NCI-H82 (cell line): ENCODE results near the gene MCEE.
"Not testable (repeated sequence)": the region's sequence is repeated elsewhere in the genome, so short reads cannot be mapped to it uniquely, and the experiment has no call there.

ENCODE experiments used
- DNase-seq: peaks from one replicate; lab custom pipeline; 2025; lab: John Stamatoyannopoulos, UW

The MCEE gene

GRCh38 chr2:71130152-71130904, at the start of gene MCEE, which contains the start of gene MPHOSPH10:
Gene MCEE (minus strand): TSS chr2:71130229. CDS start chr2:71130219, 10 bp downstream.
Gene MPHOSPH10 (plus strand): TSS chr2:71130634. CDS start chr2:71130666, 32 bp downstream.
- peak; percentile 95 for DNase-seq

GRCh38 chr2:71178836-71179235, 48.8 kb upstream of the MCEE start:
- peak; percentile 19 for DNase-seq

GRCh38 chr2:71174207-71174606, 44.2 kb upstream of the MCEE start:
- DNase-seq = no peak

GRCh38 chr2:71173096-71173495, 43.1 kb upstream of the MCEE start:
- DNase-seq = no peak

GRCh38 chr2:71166812-71167211, 36.8 kb upstream of the MCEE start:
- DNase-seq = no peak

GRCh38 chr2:71157124-71157793, 27.2 kb upstream of the MCEE start:
- DNase-seq = peak; percentile 95

- peak; percentile 96 for DNase-seq
Measured at GRCh38 chr2:71156573-71156972, 26.5 kb upstream of the MCEE start.

GRCh38 chr2:71155846-71156245, 25.8 kb upstream of the MCEE start:
- no peak for DNase-seq

- peak; percentile 27 for DNase-seq
Measured at GRCh38 chr2:71154798-71155197, 24.8 kb upstream of the MCEE start.

- no peak for DNase-seq
Measured at GRCh38 chr2:71154279-71154678, 24.2 kb upstream of the MCEE start.

GRCh38 chr2:71153585-71154224, 23.7 kb upstream of the MCEE start:
- DNase-seq = peak; percentile 62

GRCh38 chr2:71151620-71152019, 21.6 kb upstream of the MCEE start:
- DNase-seq = no peak

- peak; percentile 20 for DNase-seq
Measured at GRCh38 chr2:71150082-71150816, 20.2 kb upstream of the MCEE start.

GRCh38 chr2:71148506-71149063, 18.6 kb upstream of the MCEE start:
- DNase-seq = no peak

GRCh38 chr2:71143782-71144181, 13.8 kb upstream of the MCEE start:
- DNase-seq = no peak

GRCh38 chr2:71136174-71136573, 6.1 kb upstream of the MCEE start:
- DNase-seq = no peak

- DNase-seq = no peak
Measured at GRCh38 chr2:71133603-71134002, 3.6 kb upstream of the MCEE start.

GRCh38 chr2:71131387-71132166, 1.5 kb upstream of the MCEE start:
- DNase-seq = not testable (repeated sequence)

GRCh38 chr2:71130905-71131244, 846 bp upstream of the MCEE start:
- peak; percentile 36 for DNase-seq

GRCh38 chr2:71129902-71130151, 202 bp downstream of the MCEE start:
- DNase-seq = peak; percentile 85

- peak; percentile 40 for DNase-seq
Measured at GRCh38 chr2:71129114-71129901, 721 bp downstream of the MCEE start.
